HEK293T (cell line): ENCODE data around the gene PRKAG2.

ENCODE experiments used
- ELF4 ChIP-seq: fragments of 450-650 bp; IDR thresholded peaks from 2 replicates; pipeline ENCODE4 v1.6.1; 2017; ENCODE audit warnings: antibody characterized with exemption
- FOXA1 ChIP-seq: fragments of 450-650 bp; IDR thresholded peaks from 2 replicates; pipeline ENCODE4 v1.6.1; 2016; ENCODE audit warnings: mild to moderate bottlenecking
- HDGF ChIP-seq: fragments of 450-650 bp; IDR thresholded peaks from 2 replicates; pipeline ENCODE4 v1.6.1; 2017; ENCODE audit warnings: antibody characterized with exemption, borderline replicate concordance
- NFRKB ChIP-seq: fragments of 450-650 bp; IDR thresholded peaks from 2 replicates; pipeline ENCODE4 v1.6.1; 2016; ENCODE audit warnings: mild to moderate bottlenecking, moderate library complexity
- SP1 ChIP-seq: fragments of 450-650 bp; IDR thresholded peaks from 2 replicates; pipeline ENCODE4 v1.6.1; 2017
- TARDBP ChIP-seq: fragments of 450-650 bp; IDR thresholded peaks from 2 replicates; pipeline ENCODE4 v1.6.1; 2016
- ZNF384 ChIP-seq: fragments of 450-650 bp; IDR thresholded peaks from 2 replicates; pipeline ENCODE4 v1.6.1; 2016

DNA sequence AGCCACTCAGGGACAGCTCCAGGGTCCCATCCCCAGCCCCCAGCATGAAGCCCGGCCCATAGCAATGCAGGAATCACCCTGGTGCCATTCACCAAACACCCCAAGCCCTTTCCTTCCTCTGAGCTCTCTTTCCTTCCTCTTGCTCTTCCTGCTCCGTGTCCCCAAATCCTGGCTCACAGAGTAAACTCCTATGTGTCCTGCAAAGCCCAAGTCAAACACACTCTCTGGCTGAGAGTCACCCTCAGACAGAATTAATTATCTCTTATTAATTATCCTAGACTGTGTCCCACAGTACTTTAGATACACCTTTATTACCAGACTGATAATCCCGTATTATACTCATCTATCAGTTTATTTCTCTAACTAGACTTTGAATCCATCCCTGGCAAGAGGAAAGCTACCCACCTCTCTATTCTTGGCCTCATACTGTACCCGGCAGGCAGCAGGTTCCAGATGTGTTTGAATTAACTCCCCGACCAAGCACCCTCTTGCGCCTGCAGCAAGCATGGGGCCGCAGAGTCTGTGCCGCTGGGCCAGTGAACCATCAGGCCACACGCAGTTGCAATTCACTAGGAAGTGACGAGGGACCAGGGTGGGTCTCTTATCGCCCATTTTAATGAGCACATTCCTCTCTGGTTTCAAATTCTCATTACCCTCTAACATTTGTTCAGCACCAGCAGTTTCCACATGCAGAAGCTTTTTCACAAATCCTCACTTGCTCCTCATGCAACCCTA is 86.7 kb downstream of the PRKAG2 start:
- TF ChIP-seq HDGF: no peak
- no peak for TF ChIP-seq FOXA1
- no peak for TF ChIP-seq ELF4
- TF ChIP-seq ZNF384: no peak
- no peak for TF ChIP-seq TARDBP
- TF ChIP-seq NFRKB: no peak
- no peak for TF ChIP-seq SP1
